Amniotic epithelial cell (primary cell): ENCODE measurements around the gene TTC21B.
A peak's percentile ranks its signal among the peaks of the same experiment; 100 is the strongest.

Source experiments
- DNase-seq: peaks from one replicate; pipeline ENCODE4 v3.0.0-alpha.2; 2010; ENCODE audit warnings: low read depth

The TTC21B gene

GRCh38 chr2:165924946-165925345 lies 28.6 kb downstream of the TTC21B start:
- no peak for DNase-seq

- no peak for DNase-seq
Observed at GRCh38 chr2:165920748-165921147, 32.8 kb downstream of the TTC21B start.

DNA sequence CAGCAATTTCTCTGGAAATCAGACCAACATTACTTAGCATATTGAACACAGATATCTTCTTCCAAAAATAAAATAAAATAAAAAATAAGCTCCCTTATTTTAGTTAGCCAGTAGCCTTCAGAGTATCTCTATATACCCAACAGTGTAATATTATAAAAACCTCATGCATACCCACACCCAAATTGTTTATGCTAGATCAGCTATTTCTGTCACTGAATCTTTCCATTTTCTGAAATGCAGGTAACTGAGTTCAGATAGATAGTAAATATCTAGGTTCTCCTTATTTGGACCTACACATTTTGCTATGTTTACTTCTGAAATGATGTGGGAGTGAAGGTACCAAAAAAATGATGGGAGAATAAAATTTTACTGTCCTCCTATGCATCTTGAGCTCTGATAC lies 39.9 kb downstream of the TTC21B start:
- DNase-seq: no peak

DNA sequence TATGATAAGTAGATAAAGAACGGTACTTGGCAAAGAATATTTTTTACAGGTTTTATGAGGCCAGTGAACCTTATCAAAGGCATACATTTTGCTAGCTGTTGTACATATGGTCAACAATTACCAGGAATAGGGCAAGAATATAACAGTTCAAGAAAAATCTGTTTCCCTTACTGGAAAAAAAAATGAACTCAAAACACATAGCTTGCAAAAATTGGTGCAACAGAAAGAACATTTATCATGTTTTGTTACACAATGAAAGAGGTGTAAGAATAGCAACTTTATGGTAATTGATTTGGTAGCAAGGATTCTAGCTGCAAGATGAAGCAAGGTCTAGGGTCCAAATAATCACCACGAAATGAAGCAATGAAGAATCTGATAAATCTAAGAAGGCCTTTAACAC lies 41.6 kb downstream of the TTC21B start:
- DNase-seq: no peak

GRCh38 chr2:165911231-165911630 lies 42.3 kb downstream of the TTC21B start:
- peak; percentile 56 for DNase-seq

DNA sequence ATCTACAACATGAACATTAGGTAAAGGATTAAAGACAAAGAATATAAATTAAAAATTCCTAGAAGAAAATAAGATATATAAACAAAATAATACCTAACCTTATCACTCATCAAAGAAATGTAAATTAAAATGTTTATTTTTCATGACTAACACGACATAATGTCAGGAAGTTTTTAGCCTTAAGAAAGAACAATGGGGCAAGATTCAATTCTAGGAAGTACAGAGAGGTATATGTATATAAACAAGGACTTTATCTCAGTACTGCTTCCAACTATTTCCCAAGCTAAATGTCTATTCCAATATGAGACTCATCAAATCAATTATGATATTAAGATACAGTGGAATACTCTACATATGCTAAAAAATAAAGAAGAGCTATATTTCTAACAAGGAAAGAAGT lies 44.1 kb downstream of the TTC21B start:
- DNase-seq: no peak

DNA sequence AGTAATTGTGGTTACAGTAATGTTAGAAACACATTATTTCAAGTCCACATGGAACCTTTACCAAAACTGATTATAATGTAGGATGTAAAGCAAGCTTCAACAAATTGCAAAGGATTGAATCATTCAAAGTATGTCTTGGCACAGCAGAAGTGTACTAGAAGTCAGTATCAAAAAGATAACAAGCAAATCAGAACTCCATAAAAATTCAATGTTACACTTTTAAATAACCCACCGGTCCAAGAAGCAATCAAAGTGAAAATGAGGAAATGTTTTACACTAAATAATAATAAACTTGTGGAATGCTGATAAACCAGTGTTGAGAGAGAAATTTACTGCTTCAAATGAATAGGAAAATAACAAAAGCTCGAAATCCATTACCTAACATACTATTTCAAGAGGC lies 47.7 kb downstream of the TTC21B start:
- DNase-seq: peak; percentile 7

DNA sequence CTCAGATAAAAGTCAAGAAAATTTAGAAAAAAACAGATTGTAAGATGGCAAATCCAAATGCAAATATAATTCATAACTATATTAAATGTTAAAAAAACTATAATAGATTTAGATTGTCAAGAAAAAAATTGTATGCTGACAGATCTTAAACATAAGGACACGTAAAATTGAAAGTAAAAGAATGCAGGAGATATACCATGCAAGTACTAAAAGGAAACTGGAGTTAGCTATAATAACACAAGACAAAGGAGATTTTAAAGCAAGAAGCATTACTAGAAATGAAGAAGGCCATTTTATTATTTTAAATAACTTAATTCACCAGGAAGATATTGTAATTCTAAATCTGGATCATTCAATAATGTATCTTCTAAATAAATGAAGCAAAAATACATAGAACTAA lies 48.3 kb downstream of the TTC21B start:
- no peak for DNase-seq

DNA sequence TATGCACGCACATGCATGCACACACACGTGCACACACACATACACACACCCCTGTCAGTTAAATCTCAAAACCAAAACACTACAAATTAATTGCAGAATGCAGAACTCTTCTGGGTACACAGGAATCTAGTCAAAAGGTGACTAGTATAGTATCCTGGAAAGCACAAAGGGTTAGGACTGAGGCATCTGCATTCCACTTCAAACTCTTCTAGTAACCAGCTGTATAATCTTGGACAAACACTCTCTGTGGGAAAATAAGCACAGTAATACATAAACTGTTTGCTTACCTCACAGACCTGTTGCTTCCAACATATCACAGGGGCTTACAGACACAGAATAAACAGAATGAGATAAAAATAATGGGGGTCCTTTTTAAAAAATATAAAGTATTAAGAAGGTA lies 49.1 kb downstream of the TTC21B start:
- no peak for DNase-seq

DNA sequence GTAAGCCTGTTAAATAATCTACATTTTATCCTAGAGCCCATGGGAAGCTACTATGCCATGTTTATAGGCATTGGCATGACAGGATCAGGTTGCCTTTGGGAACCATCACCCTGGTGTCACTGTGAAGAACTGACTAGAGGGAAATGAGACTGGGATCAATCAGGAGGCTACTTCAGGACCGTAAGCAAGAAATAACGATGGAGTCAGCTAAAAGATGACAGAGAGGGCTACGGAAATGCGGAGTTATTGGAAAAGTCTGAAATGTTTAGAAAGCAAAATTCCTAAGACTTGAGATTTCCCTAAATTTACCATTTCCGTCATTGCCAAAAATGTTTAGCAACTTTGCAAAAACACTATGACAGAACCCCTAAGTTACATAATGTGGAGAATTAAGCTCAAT lies 50.2 kb downstream of the TTC21B start:
- DNase-seq: no peak

DNA sequence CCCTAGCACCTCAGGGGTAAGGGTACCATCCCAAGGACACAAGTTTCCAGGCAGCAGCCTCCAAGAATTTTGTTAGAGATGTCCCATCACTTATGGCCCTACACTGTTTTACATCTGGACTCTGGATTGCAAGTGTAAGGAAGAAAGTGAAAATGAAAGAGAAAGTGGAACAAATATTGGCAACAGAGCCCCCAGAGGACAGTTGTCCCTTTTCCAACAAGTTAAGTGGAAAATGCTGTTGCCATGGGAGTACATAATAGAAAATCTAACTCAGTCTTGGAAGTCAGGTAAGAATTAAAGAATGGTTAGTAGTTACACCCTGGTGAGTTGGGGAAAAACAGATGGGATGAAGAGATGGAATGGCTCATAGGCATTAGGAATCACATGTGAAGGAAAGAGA lies 50.6 kb downstream of the TTC21B start:
- peak; percentile 7 for DNase-seq

DNA sequence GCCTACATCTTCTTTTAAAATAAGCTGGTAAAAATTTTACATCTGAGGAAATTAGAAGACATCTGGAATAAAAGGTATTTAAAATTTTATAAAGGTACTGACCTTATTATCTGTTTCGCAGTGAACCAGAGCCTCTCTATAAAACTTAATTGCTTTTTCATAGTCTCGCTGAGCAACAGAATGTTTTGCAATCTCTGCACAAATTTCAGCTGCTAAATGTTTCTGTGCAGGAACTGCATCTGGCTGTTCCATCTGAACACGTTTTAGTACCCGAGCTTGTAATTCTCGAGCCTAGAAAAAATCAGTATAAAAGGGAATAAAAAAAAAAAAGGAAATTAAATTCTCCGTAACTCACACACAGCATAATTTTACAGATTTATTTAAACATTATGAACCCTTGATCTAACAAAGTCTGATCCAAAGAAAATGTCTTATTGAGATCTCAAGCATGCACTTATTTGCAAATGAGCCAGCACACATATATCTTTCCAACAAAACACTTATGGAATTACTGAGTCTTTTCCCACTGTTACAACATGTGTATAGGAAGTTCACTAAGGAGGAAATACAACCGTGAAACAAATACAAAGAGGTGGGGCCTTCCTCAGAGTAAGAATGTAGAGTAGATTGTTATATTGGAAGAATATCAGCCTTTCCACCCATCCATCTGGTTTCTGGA lies 51.8 kb downstream of the TTC21B start:
- no peak for DNase-seq

- no peak for DNase-seq
Observed at GRCh38 chr2:165899311-165899710, 54.3 kb downstream of the TTC21B start.

- DNase-seq: no peak
Observed at GRCh38 chr2:165898381-165898780, 55.2 kb downstream of the TTC21B start.

- no peak for DNase-seq
Observed at GRCh38 chr2:165897726-165898125, 55.9 kb downstream of the TTC21B start.

GRCh38 chr2:165897074-165897473 lies 56.5 kb downstream of the TTC21B start:
- DNase-seq: no peak

- DNase-seq: no peak
Observed at GRCh38 chr2:165895974-165896373, 57.6 kb downstream of the TTC21B start.

DNA sequence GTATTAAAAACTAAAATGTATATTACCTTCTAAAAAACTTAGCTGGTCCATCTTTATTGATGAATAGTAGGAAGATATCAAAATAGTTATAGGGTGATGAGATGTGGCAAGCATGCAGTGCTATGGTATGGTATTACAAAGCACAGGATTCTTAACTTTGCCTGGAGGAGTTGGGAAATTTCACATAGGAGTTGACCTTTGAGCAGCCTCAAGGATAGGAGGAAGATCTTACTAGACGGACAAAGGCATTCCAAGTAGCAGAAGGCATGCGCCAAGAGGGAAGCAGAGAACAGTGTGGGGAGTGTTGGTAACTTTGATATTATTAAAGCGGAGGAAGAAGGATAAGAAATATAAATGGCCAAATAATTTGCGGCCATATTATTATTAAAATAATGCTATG lies 60.0 kb downstream of the TTC21B start:
- peak; percentile 18 for DNase-seq

DNA sequence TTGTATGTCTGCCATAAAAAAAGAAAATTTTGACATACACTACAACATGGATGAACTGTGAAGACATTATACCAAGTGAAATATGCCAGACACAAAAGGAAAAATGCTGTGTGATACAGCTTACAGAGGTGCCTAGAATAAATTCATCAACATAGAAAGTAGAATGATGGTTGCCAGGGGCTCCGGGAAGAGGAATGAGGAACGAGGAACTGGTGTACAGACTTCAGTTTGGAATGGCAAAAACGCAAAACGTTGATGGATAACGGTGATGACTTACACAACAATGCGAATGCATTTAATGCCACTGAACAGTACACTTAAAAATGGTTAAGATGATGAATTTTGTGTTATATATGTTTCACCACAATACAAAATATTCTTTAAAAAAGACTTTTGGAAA lies 61.0 kb downstream of the TTC21B start:
- DNase-seq: no peak

- DNase-seq: peak; percentile 14
Observed at GRCh38 chr2:165891943-165892342, 61.6 kb downstream of the TTC21B start.

GRCh38 chr2:165891345-165891744 lies 62.2 kb downstream of the TTC21B start:
- DNase-seq: no peak

GRCh38 chr2:165889798-165890197 lies 63.8 kb downstream of the TTC21B start:
- DNase-seq: peak; percentile 62

DNA sequence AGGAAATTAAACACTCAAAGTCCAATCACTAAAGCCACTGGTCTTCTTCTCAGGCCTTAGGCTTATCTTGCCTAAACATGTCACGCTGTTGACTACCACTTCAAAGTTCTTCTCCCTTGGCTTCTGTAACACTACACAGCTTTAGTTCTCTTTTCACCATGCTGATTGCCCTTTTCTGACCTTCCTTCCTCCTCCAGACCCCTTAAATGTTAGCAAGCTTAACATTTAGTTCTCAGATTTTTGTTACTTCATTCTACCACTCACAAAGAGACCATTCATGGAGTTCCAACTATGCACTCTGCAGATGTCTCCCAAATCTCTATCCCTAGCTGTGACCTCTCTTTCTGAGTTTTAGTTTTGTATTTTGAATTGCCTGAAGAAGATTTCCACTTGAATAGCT lies 64.4 kb downstream of the TTC21B start:
- no peak for DNase-seq

- DNase-seq: peak; percentile 24
Observed at GRCh38 chr2:165888171-165888570, 65.4 kb downstream of the TTC21B start.
